GM19463 (cell line): ENCODE measurements around the gene CDK18.
"Not testable (repeated sequence)": the region's sequence is repeated elsewhere in the genome, so short reads cannot be mapped to it uniquely, and the experiment has no call there.

Source experiments
- ATAC-seq: cut with Tn5 transposase; IDR thresholded peaks from one replicate; pipeline ENCODE4 v1.9.1; 2021; ENCODE audit warnings: mild to moderate bottlenecking, moderate library complexity; ENCODE audit not compliant: unreplicated experiment

CDK18 gene

GRCh38 chr1:205504311-205505075 is at the start of gene CDK18:
Gene CDK18 (plus strand): TSS chr1:205504669. CDS start chr1:205523168, 18,499 bp downstream.
- no peak for ATAC-seq

GRCh38 chr1:205454903-205455335 is 49.5 kb upstream of the CDK18 start:
- ATAC-seq: no peak

- ATAC-seq: no peak
Observed at GRCh38 chr1:205455581-205456382, 48.7 kb upstream of the CDK18 start, which contains the start of gene BLACAT1. Gene BLACAT1 (minus strand): TSS chr1:205456045.

- ATAC-seq: no peak
Observed at GRCh38 chr1:205456383-205456867, 48.0 kb upstream of the CDK18 start.

GRCh38 chr1:205456868-205457745 is 47.4 kb upstream of the CDK18 start:
- ATAC-seq: no peak

GRCh38 chr1:205458777-205459566 is 45.5 kb upstream of the CDK18 start:
- ATAC-seq: no peak

GRCh38 chr1:205465392-205465791 is 39.1 kb upstream of the CDK18 start:
- no peak for ATAC-seq

GRCh38 chr1:205466595-205467220 is 37.8 kb upstream of the CDK18 start:
- ATAC-seq: no peak

GRCh38 chr1:205470131-205470530 is 34.3 kb upstream of the CDK18 start:
- no peak for ATAC-seq

GRCh38 chr1:205472737-205473441 is 31.6 kb upstream of the CDK18 start:
- ATAC-seq: no peak

GRCh38 chr1:205473475-205473874 is 31.0 kb upstream of the CDK18 start:
- ATAC-seq: no peak

GRCh38 chr1:205473966-205474365 is 30.5 kb upstream of the CDK18 start:
- ATAC-seq: no peak

- no peak for ATAC-seq
Observed at GRCh38 chr1:205474571-205474970, 29.9 kb upstream of the CDK18 start.

- ATAC-seq: no peak
Observed at GRCh38 chr1:205475855-205476254, 28.6 kb upstream of the CDK18 start.

GRCh38 chr1:205476648-205477047 is 27.8 kb upstream of the CDK18 start:
- no peak for ATAC-seq

- ATAC-seq: no peak
Observed at GRCh38 chr1:205477121-205477758, 27.2 kb upstream of the CDK18 start.

- no peak for ATAC-seq
Observed at GRCh38 chr1:205477759-205478247, 26.7 kb upstream of the CDK18 start.

GRCh38 chr1:205478985-205479384 is 25.5 kb upstream of the CDK18 start:
- ATAC-seq: not testable (repeated sequence)
